Measurements from ENCODE around the gene CCSAP. TPM values are rescaled to one million over a fixed set of nuclear protein-coding genes. Genes with fewer than 3 reads are reported as not detected.

The CCSAP gene
- total RNA-seq, 1 experiment from 2014 or later, result 11.3 TPM

- Mint-ChIP-seq H3K36me3 (ENCODE audit: insufficient read depth, unreplicated experiment) (no peaks in the 10 kb centered on the region), H3K9me3 (ENCODE audit: unreplicated experiment) (peaks cover 6% of the 10 kb centered on the region), H3K27me3 (ENCODE audit: insufficient read depth, unreplicated experiment) (peaks cover 70% of the 10 kb centered on the region), H3K4me1 (ENCODE audit: insufficient read depth, unreplicated experiment) (no peaks in the 10 kb centered on the region), H3K27ac (ENCODE audit: low read depth, unreplicated experiment) (no peak overlapping the region), H3K4me3 (ENCODE audit: unreplicated experiment) (no peak overlapping the region)
- no peak for TF ChIP-seq CTCF (IDR thresholded peaks at IDR 0.05; ENCODE audit: unreplicated experiment)
- no TSS peak for BruUV-seq (replicated peaks)
- ChIA-PET POLR2A (interaction anchor here (0.6 to 1.4 kb wide), 3 partner anchors 11 to 51 kb away, joined by 3 read pairs; no protein-coding TSS in a partner anchor), CTCF (interaction anchor here (0.8 to 1.4 kb wide), 3 partner anchors 18 to 97 kb away, joined by 3 to 4 read pairs (median 3); no protein-coding TSS in a partner anchor)
- intact Hi-C loops (cut with micrococcal nuclease), result no loop called here
- no peak for DNase-seq (ENCODE audit: unreplicated experiment)
Measured at GRCh38 chr1:229355661-229356060, 12.8 kb upstream of the CCSAP start.

- CTCF ChIA-PET, result interaction anchor here (0.6 to 1.1 kb wide), 2 partner anchors 11 to 160 kb away, joined by 3 to 6 read pairs; partner anchors contain the start of gene CCSAP
- POLR2A ChIA-PET, result interaction anchor here (0.8 to 1.4 kb wide), 2 partner anchors 8 to 9 kb away, joined by 3 read pairs; no protein-coding TSS in a partner anchor
- BruUV-seq (replicated peaks), result no TSS peak
- DNase-seq (ENCODE audit: unreplicated experiment), result no peak
- Mint-ChIP-seq H3K36me3 (ENCODE audit: insufficient read depth, unreplicated experiment) (no peaks in the 10 kb centered on the region), H3K4me3 (ENCODE audit: unreplicated experiment) (no peak overlapping the region), H3K4me1 (ENCODE audit: insufficient read depth, unreplicated experiment) (no peaks in the 10 kb centered on the region), H3K27ac (ENCODE audit: low read depth, unreplicated experiment) (no peak overlapping the region), H3K9me3 (ENCODE audit: unreplicated experiment) (peaks cover 6% of the 10 kb centered on the region), H3K27me3 (ENCODE audit: insufficient read depth, unreplicated experiment) (peaks cover 58% of the 10 kb centered on the region)
- no peak for TF ChIP-seq CTCF (IDR thresholded peaks at IDR 0.05; ENCODE audit: unreplicated experiment)
- intact Hi-C loops (cut with micrococcal nuclease), result no loop called here
Measured at GRCh38 chr1:229354226-229354625, 11.4 kb upstream of the CCSAP start.

GRCh38 chr1:229352975-229353374 is 10.1 kb upstream of the CCSAP start:
- DNase-seq (ENCODE audit: unreplicated experiment), result no peak
- Mint-ChIP-seq H3K36me3 (ENCODE audit: insufficient read depth, unreplicated experiment) (no peaks in the 10 kb centered on the region), H3K4me1 (ENCODE audit: insufficient read depth, unreplicated experiment) (no peaks in the 10 kb centered on the region), H3K27me3 (ENCODE audit: insufficient read depth, unreplicated experiment) (peaks cover 46% of the 10 kb centered on the region), H3K9me3 (ENCODE audit: unreplicated experiment) (peaks cover 6% of the 10 kb centered on the region), H3K27ac (ENCODE audit: low read depth, unreplicated experiment) (no peak overlapping the region), H3K4me3 (ENCODE audit: unreplicated experiment) (no peak overlapping the region)
- POLR2A ChIA-PET, result no interaction called here
- TF ChIP-seq CTCF (IDR thresholded peaks at IDR 0.05; ENCODE audit: unreplicated experiment), result no peak
- BruUV-seq (replicated peaks), result no TSS peak
- intact Hi-C loops (cut with micrococcal nuclease), result no loop called here
- CTCF ChIA-PET, result interaction anchor here (0.6 kb wide), 1 partner anchor 22 kb away, joined by 4 read pairs; no protein-coding TSS in a partner anchor

- ChIA-PET POLR2A (interaction anchor here (0.5 to 0.6 kb wide), 2 partner anchors 156 to 648 kb away, joined by 3 read pairs; no protein-coding TSS in a partner anchor), CTCF (interaction anchor here (0.6 to 1.0 kb wide), 6 partner anchors 11 to 686 kb away, joined by 3 to 7 read pairs (median 4); no protein-coding TSS in a partner anchor)
- TF ChIP-seq CTCF (IDR thresholded peaks at IDR 0.05; ENCODE audit: unreplicated experiment), result no peak
- intact Hi-C loops (cut with micrococcal nuclease), result loop anchor here (10.0 kb wide), 1 partner anchor 65 kb away; no protein-coding TSS in a partner anchor
- H3K27me3 Mint-ChIP-seq (ENCODE audit: insufficient read depth, unreplicated experiment), result peaks cover 48% of the 10 kb centered on the region
- no peak overlapping the region for H3K27ac Mint-ChIP-seq (ENCODE audit: low read depth, unreplicated experiment)
- H3K36me3 Mint-ChIP-seq (ENCODE audit: insufficient read depth, unreplicated experiment), result peaks cover 5% of the 10 kb centered on the region
- H3K9me3 Mint-ChIP-seq (ENCODE audit: unreplicated experiment), result no peaks in the 10 kb centered on the region
- H3K4me3 Mint-ChIP-seq (ENCODE audit: unreplicated experiment), result no peak overlapping the region
- no TSS peak for BruUV-seq (replicated peaks)
- H3K4me1 Mint-ChIP-seq (ENCODE audit: insufficient read depth, unreplicated experiment), result no peaks in the 10 kb centered on the region
- DNase-seq (ENCODE audit: unreplicated experiment), result no peak
Measured at GRCh38 chr1:229349463-229350385, 6.9 kb upstream of the CCSAP start.

All from MCF 10A (cell line).